ENCODE measurements around the gene DMXL2.
A peak's percentile ranks its signal among the peaks of the same experiment; 100 is the strongest.
"Not testable (repeated sequence)": the region's sequence is repeated elsewhere in the genome, so short reads cannot be mapped to it uniquely, and the experiment has no call there.

DMXL2 gene

GRCh38 chr15:51576911-51577500, 45.6 kb downstream of the DMXL2 start:
- DNase-seq (ENCODE audit: low read depth): no peak

- DNase-seq (ENCODE audit: low read depth): no peak
Observed at GRCh38 chr15:51576286-51576850, 46.2 kb downstream of the DMXL2 start.

- no peak for DNase-seq (ENCODE audit: low read depth)
Observed at GRCh38 chr15:51575775-51576174, 46.8 kb downstream of the DMXL2 start.

GRCh38 chr15:51573352-51573751, 49.2 kb downstream of the DMXL2 start:
- DNase-seq (ENCODE audit: low read depth): not testable (repeated sequence)

DNA sequence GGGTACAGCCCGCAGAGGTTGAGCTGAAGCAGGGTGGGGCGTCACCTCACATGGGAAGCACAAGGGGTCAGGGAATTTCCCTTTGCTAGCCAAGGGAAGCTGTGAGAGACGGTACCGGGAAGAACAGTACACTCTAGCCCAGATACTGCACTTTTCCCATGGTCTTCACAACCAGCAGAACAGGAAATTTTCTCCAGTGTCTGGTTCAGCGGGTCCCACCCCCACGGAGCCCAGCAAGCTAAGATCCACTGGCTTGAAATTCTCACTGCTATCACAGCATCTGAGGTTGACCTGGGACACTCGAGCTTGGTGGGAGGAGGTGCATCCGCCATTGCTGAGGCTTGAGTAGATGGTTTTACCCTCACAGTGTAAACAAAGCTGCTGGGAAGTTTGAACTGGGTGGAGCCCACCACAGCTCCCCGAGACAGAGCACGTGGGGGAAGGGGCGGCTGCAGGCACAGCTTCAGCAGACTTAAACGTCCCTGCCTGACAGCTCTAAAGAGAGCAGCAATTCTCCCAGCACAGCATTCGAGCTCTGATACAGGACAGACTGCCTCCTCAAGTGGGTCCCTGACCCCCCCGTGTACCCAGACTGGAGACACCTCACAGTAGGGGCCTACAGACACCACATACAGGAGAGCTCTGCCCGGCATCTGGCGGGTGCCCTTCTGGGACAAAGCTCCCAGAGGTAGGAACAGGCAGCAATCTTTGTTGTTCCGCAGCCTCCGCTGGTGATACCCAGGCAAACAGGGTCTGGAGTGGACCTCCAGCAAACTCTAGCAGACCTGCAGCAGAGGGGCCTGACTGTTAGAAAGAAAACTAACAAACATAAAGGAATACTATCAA, 53.4 kb downstream of the DMXL2 start:
- not testable (repeated sequence) for DNase-seq (ENCODE audit: low read depth)

GRCh38 chr15:51561271-51561670, 61.3 kb downstream of the DMXL2 start:
- DNase-seq (ENCODE audit: low read depth): no peak

- no peak for DNase-seq (ENCODE audit: low read depth)
Observed at GRCh38 chr15:51558876-51559275, 63.7 kb downstream of the DMXL2 start.

DNA sequence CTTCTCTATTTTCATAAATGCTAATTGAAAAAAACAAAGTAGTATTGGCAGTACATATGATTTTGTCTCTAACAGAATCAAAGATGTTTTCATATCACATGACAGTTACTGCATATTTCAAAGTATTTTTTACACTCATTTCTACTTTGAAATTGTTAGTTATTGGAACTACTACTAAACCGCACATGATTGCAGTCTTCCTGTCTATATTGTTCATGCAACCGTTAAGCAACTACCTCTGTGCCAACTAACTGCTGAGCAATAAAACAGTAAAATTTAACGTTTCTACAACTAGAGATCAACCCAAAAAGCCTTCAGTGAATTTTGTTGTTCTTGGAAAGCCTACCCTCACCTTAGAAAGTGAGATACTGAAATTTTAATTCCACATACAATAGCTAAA, 64.2 kb downstream of the DMXL2 start:
- no peak for DNase-seq (ENCODE audit: low read depth)

DNA sequence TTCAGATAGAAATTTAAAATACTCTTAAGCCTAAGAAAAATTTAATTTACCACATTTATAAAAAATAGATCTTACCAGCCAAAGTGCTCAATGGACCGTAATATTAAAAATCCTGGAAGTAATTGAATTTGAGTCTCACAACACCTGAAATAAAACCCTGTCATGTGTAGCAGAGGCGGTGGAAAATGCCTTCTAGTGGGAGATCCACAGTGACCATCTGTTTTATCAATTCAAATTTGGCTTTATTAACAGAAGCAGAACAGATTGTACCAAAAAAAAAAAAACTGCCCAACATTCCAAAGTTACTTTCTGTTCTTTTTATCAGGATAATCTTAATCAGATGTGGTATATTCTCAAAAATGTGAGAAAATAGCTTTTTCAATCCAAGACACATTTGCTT, 71.7 kb downstream of the DMXL2 start:
- DNase-seq (ENCODE audit: low read depth): no peak

DNA sequence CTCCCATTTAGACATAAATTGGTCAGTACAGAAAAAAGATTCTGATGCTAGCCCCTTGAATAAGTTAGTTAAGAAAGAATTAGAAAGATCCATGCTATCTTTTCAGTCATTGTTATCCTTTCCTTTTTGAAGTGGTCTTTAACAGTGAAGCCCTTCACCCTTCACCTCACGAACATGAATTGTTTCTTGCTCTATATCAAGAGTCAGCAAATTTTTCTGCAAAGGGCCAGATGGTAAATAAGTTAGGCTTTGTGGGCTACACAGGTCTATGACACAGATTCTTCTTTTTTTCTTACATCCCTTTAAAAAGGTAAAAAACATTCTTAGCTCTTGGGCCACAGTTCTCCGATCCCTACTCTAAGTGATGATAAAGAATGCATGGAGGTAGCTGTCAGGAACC, 74.9 kb downstream of the DMXL2 start:
- DNase-seq (ENCODE audit: low read depth): no peak

DNA sequence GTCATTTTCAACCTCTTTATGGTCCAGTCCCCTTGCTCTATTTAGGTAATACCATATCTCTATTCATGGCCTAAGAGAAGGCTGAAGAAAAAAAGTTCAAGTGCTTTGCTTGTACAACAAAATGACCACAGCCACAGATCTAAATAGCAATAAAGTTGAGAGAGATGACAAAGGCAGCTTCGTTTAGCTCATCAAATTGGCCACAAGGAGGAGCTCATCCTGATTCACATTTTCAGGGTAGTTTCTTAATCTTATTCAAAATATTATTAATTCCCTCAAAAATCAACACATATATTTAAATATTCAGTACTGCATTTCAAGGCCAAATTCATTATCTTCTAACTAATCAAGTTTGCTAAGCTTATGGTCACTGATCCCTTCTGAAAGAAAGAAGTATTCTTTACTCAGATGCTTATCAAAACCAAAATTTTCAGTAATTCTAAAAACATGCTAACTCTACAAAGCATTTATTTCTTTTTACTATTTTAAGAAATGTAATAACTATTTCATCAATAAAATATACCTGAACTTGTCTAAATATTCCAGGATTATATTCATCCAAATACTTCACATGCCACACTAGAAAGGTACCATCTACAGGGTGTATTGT, 85.5 kb downstream of the DMXL2 start:
- DNase-seq (ENCODE audit: low read depth): peak; percentile 43

GRCh38 chr15:51533672-51534398, 88.7 kb downstream of the DMXL2 start:
- DNase-seq (ENCODE audit: low read depth): peak; percentile 19

GRCh38 chr15:51526955-51527354, 95.6 kb downstream of the DMXL2 start:
- no peak for DNase-seq (ENCODE audit: low read depth)

GRCh38 chr15:51524376-51524775, 98.2 kb downstream of the DMXL2 start:
- no peak for DNase-seq (ENCODE audit: low read depth)

- no peak for DNase-seq (ENCODE audit: low read depth)
Observed at GRCh38 chr15:51516291-51516690, 106.3 kb downstream of the DMXL2 start.

DNA sequence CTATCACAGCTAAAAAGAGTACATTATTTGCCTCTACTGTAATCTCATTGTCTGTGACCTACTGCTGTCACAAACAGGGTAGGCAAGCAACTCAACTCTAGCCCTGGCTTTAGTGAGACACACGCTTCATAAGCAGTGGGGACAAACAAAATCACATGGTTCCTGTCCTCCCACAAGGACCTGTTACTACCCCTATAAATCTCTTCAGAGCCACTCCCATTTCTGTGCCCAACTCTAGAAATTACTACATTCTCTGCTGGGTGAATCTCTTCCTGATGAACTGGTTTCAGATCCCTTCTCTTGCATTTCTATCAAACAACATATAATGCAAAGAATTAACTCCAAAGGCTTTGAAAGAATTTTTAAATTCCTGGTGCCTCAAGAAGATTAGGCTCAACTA, 117.3 kb downstream of the DMXL2 start:
- no peak for DNase-seq (ENCODE audit: low read depth)

GRCh38 chr15:51503003-51503402, 119.6 kb downstream of the DMXL2 start:
- DNase-seq (ENCODE audit: low read depth): no peak

DNA sequence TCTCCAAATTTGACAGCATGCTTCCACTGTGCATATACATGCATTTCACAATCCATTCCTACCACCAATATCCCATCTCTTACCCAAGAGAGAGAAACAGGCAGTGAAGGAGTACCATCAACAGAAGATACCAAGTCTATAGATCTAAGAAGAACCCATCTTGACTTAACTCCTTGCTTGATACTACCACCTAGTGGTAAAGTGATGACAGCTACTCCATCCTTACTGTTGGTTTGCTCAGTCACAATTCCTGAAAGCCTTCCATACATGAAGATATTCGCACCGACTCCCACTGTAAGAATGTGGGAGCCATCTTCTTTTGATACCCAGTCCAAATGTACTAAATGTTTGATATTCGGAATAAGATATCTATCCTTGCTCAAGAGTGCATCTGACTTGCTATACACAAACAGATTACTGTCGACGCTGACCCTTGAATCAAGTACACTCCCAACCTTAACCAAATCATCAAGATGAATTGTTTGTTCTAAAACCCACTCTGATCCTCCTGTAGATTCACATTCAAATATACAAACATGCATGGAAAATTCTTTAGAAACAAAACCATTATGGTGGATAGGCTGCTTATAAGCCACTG, 123.1 kb downstream of the DMXL2 start:
- DNase-seq (ENCODE audit: low read depth): peak; percentile 62

DNA sequence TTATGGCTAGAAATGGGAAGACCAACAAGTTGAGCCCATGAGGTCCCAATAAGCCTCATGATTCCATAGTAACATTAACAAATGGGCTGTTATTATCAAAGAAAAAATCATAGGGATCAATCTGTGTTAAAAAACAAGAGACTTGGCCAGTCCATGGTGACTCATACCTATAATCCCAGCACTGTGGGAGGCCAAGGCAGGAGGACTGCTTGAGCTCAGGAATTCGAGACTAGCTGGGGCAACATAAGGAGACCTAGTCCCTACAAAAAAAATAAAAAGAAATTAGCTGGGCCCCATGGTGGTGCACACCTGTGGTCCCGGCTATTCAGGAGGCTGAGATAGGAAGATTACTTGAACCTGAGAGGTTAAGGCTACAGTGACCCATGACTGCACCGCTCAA, 124.8 kb downstream of the DMXL2 start:
- peak; percentile 23 for DNase-seq (ENCODE audit: low read depth)

DNA sequence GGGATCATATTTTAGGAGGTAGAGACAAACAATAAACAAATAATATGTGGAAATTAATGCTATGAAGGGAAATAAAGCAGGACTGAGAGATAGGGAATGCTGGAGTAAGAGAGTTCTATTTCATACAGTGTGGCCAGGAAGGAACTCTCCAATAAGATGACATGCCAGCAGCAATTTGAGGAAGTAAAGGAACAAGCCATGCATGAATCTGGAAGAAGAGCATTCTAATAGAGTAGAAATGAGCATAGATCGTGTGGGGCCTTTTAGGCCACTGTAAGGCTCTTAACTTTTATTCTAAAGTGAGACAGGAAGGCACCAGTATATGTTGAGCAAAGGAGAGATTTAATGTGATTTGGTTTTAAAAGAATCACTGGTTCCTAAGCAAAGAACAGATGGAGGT, 126.3 kb downstream of the DMXL2 start:
- no peak for DNase-seq (ENCODE audit: low read depth)

GRCh38 chr15:51494411-51495314, 127.9 kb downstream of the DMXL2 start:
- DNase-seq (ENCODE audit: low read depth): peak; percentile 81

Data from ELR (cell line).